VCaP (cell line): ENCODE results near the gene HOATZ.

Source experiments
- H3K27ac ChIP-seq: fragments of 450-650 bp; 2 replicates; pipeline ENCODE4 v1.5.1; 2017
- TF ChIP-seq, protein P1 (sequence below): fragments of 450-650 bp; conservative IDR thresholded peaks from 2 replicates; pipeline ENCODE4 v1.5.1; 2017; ENCODE audit warnings: mild to moderate bottlenecking, moderate library complexity

HOATZ gene

GRCh38 chr11:111514216-111515031 is at the start of gene HOATZ:
Gene HOATZ (plus strand): TSS chr11:111514778. CDS start chr11:111514785, 7 bp downstream.
- H3K27ac ChIP-seq: no peak within 1 kb of the TSS
- TF ChIP-seq, protein P1, sequence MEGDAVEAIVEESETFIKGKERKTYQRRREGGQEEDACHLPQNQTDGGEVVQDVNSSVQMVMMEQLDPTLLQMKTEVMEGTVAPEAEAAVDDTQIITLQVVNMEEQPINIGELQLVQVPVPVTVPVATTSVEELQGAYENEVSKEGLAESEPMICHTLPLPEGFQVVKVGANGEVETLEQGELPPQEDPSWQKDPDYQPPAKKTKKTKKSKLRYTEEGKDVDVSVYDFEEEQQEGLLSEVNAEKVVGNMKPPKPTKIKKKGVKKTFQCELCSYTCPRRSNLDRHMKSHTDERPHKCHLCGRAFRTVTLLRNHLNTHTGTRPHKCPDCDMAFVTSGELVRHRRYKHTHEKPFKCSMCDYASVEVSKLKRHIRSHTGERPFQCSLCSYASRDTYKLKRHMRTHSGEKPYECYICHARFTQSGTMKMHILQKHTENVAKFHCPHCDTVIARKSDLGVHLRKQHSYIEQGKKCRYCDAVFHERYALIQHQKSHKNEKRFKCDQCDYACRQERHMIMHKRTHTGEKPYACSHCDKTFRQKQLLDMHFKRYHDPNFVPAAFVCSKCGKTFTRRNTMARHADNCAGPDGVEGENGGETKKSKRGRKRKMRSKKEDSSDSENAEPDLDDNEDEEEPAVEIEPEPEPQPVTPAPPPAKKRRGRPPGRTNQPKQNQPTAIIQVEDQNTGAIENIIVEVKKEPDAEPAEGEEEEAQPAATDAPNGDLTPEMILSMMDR: no peak

DNA sequence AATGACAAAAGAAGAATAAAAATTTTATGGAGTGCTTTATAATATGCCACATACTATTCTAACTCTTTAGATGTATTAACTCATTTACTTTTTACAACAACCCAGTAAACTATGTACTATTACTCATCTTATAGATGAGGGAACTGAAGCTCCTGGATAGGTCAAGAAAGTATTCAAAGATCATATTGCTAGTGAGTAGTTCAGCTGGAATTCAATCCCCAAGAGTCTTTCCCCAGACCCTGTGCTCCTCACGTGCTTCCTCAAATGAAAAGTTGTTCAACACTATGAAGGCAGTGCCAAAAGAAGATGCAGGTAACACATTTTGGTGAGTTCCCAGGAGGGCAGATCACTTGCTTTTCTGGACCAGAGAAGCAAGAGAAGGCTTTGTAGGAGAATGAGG is 49.2 kb upstream of the HOATZ start:
- TF ChIP-seq, protein P1: no peak
- no peak overlapping the region for H3K27ac ChIP-seq

DNA sequence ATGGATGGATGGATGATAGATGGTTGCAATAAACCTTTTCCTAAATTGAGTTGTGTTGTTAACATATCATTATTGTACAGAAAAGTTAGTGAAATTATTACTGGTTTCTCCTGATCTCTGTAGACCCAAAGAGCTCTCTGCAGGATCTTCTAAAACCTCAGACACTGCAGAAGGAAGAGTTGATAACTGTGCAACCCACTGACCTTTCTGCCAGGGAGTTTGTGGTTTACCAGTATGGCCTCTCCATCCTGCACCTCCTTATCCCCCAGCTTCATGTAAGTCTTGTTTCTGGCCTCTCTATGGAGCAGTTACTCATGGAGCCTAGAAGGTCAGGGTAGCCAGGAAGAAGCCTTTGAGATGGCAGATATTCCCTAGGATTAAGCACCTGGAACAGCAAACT is 48.0 kb upstream of the HOATZ start:
- H3K27ac ChIP-seq: no peak overlapping the region
- TF ChIP-seq, protein P1: no peak

- H3K27ac ChIP-seq: no peak overlapping the region
- TF ChIP-seq, protein P1: no peak
Observed at GRCh38 chr11:111469200-111469599, 45.4 kb upstream of the HOATZ start.

DNA sequence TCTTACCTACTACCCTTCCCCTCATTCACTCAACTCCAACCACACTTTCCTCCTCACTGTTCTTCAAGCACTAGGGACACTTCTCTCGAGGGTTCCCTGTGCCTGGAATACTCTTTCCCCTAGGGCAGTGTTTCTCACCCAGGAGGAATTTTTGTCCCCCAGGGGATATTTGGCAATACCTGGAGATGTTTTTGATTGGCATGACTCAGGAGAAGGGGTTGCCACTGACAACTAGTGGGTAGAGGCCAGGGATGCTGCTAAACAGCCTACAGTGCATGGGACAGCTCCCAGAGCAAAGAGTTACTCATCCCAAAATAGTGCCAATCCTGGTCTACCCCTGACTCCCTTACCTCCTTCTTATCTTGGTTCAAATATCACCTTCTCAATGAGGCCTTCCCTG is 42.4 kb upstream of the HOATZ start:
- TF ChIP-seq, protein P1: no peak
- no peak overlapping the region for H3K27ac ChIP-seq

DNA sequence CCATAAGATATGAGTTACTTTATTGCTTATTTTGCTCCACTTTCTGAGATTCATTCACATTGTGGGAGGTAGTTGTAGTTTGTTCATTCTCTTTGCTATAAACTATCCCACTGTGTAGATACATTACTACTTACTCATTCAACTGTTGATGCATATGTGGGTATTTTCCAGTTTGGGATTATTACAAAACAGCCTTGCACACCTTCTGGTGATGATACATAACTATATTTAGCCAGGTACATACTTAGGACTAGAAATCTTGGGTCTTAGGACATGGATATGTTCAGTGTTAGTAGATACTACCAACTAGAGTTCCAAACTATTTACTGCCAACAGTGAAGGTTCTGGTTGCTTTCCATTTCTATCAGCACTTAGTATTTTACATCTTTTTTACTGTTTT is 40.1 kb upstream of the HOATZ start:
- TF ChIP-seq, protein P1: no peak
- no peak overlapping the region for H3K27ac ChIP-seq

DNA sequence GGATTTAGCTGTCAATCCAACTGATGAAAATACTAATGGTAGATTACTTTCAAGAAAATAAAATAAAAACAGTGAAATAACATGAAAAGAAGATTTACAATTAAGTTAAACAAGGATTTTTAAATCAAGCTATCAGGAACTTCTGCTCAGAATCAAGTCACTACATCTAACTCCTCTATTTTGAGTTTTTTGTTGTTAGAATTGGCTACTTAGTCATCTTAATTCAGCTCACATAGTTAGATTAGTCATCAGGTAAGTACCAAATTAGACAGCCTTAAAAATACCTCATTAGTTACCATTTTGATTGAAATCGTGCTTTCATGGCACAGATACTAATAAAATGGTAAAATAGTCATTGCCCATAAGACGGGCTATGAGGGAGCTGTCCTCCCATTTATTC is 38.2 kb upstream of the HOATZ start:
- TF ChIP-seq, protein P1: no peak
- H3K27ac ChIP-seq: no peak overlapping the region
